GM19395 (cell line): Measurements from ENCODE around the gene SLC4A2.

ENCODE experiments used
- ATAC-seq: cut with Tn5 transposase; IDR thresholded peaks from one replicate; pipeline ENCODE4 v1.9.1; 2021; ENCODE audit warnings: mild to moderate bottlenecking, moderate library complexity; ENCODE audit not compliant: unreplicated experiment

SLC4A2 gene

DNA sequence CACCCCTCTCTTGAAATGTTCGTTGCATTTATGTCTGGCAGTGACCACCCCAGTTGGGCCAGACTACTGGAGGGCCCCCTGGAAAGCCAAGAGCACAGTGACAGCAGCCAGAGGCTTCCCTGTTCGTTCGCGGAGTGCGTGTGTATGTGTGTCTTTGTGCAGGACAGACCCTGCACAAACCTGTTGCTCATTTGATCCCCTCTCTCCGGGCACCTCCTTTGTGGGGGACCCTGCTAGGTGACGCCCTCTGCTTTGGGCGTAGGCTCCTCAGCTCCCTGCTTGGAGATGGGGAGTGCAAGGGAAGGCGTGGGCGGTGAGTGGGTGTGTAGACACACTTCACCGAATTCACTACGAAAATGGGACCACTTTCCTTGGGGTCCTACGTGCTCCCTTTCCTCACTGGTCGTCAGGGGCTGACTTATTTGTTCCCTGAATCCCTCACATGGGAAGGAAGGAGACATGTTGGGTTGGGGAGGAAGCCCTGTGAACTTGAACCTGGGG lies 65.6 kb downstream of the SLC4A2 start:
- no peak for ATAC-seq

- ATAC-seq, result no peak
Measured at GRCh38 chr7:151125470-151125845, 66.1 kb downstream of the SLC4A2 start.

DNA sequence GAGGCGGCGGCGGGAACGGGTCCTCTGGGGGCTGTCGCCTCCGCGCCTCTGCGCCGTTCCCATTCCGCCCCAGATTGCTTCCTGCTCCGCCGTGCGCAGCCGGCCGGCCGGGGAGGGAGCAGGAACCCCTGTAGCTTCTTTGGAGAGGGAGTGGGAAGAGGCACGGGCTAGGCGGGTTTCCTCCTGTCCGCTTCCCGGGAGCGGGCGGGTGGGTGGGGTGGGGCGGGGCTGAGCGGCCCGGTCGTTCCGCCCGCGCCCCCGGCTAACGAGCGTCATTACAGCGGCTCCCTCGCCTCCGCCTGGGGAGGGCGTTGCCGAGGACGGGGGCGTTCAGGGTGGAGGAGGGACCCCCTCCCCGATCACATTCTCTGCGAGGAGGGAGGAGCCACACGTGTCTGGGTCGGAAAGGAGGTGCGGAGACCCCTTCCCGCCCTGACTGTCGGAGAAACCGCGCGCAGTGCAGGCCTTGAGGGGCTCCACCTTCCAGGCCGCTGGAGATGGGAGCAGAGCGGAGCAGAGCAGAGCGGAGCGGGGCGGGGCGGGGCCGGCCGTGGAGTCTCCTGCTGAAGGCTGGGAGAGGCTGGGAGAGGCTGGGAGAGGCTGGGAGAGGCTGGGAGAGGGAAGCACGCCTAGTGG lies 66.6 kb downstream of the SLC4A2 start:
- ATAC-seq, result no peak
